GM23338 (cell line): ENCODE data around the gene AIG1. TPM values are rescaled to one million over a fixed set of nuclear protein-coding genes. Genes with fewer than 3 reads are reported as not detected.

ENCODE experiments used
- ATAC-seq: fragments of 200-7000 bp; cut with Tn5 transposase; 3 replicates; pipeline ENCODE4 v1.9.1; 2020
- DNase-seq: peaks from one replicate; pipeline ENCODE4 v3.0.0-alpha.2; 2015; ENCODE audit warnings: low spot score
- H2AFZ ChIP-seq: fragments of 200-600 bp; sonication (generic); 2 replicates; pipeline ENCODE4 v1.8.0; 2016; ENCODE audit warnings: antibody characterized with exemption, mild to moderate bottlenecking, moderate library complexity
- H3F3A ChIP-seq: fragments of 200-600 bp; sonication (generic); replicated peaks from 2 replicates; pipeline ENCODE4 v1.8.0; 2017; ENCODE audit warnings: antibody characterized with exemption, mixed run types, low read depth
- H3K27ac ChIP-seq: fragments of 200-600 bp; sonication (generic); 2 replicates; pipeline ENCODE4 v1.6.1; 2016; ENCODE audit warnings: low read depth
- H3K27me3 ChIP-seq: fragments of 200-600 bp; sonication (generic); 2 replicates; pipeline ENCODE4 v1.8.0; 2016; ENCODE audit warnings: mild to moderate bottlenecking, mixed run types, moderate library complexity; ENCODE audit not compliant: insufficient read depth
- H3K36me3 ChIP-seq: fragments of 200-600 bp; sonication (generic); 2 replicates; pipeline ENCODE4 v1.8.0; 2016; ENCODE audit warnings: mild to moderate bottlenecking; ENCODE audit not compliant: insufficient read depth
- H3K4me1 ChIP-seq: fragments of 200-600 bp; sonication (generic); 2 replicates; pipeline ENCODE4 v1.8.0; 2016; ENCODE audit warnings: mild to moderate bottlenecking, moderate library complexity; ENCODE audit not compliant: insufficient read depth
- H3K4me2 ChIP-seq: fragments of 200-600 bp; sonication (generic); 2 replicates; pipeline ENCODE4 v1.7.1; 2017; ENCODE audit warnings: mixed run types
- H3K4me3 ChIP-seq: fragments of 200-600 bp; sonication (generic); 2 replicates; pipeline ENCODE4 v1.6.1; 2016; ENCODE audit warnings: mixed run types
- H3K79me2 ChIP-seq: fragments of 200-600 bp; sonication (generic); replicated peaks from 2 replicates; pipeline ENCODE4 v1.8.0; 2017; ENCODE audit warnings: mild to moderate bottlenecking; ENCODE audit not compliant: insufficient read depth
- H3K9me2 ChIP-seq: fragments of 200-600 bp; sonication (generic); 2 replicates; pipeline ENCODE4 v1.8.0; 2017; ENCODE audit not compliant: insufficient read depth
- H4K20me1 ChIP-seq: fragments of 200-600 bp; sonication (generic); replicated peaks from 2 replicates; pipeline ENCODE4 v1.8.0; 2017; ENCODE audit warnings: mild to moderate bottlenecking; ENCODE audit not compliant: insufficient read depth
- H3K27ac Mint-ChIP-seq: 2 replicates; pipeline ENCODE4 v1.8.0; 2020; ENCODE audit warnings: inconsistent platforms, mild to moderate bottlenecking, moderate library complexity, mixed read lengths
- H3K27me3 Mint-ChIP-seq: 3 replicates; pipeline ENCODE4 v1.8.0; 2022; ENCODE audit warnings: low read depth, mild to moderate bottlenecking, moderate library complexity, mixed read lengths, inconsistent platforms; ENCODE audit not compliant: insufficient read depth, poor library complexity
- H3K36me3 Mint-ChIP-seq: 3 replicates; pipeline ENCODE4 v1.8.0; 2021; ENCODE audit warnings: low read depth, mild to moderate bottlenecking, inconsistent platforms, moderate library complexity, mixed read lengths
- H3K4me1 Mint-ChIP-seq: 3 replicates; pipeline ENCODE4 v1.8.0; 2020; ENCODE audit warnings: mild to moderate bottlenecking, inconsistent platforms, mixed read lengths
- H3K4me3 Mint-ChIP-seq: 3 replicates; pipeline ENCODE4 v1.8.0; 2021; ENCODE audit warnings: moderate library complexity, mild to moderate bottlenecking, inconsistent platforms, mixed read lengths
- H3K9me3 Mint-ChIP-seq: 3 replicates; pipeline ENCODE4 v1.8.0; 2020; ENCODE audit warnings: moderate library complexity, mild to moderate bottlenecking, inconsistent platforms, mixed read lengths
- CREB1 ChIP-seq: fragments of 250-450 bp; sonication (Bioruptor Pico); IDR thresholded peaks from 2 replicates; pipeline ENCODE4 v1.5.0; 2020; ENCODE audit warnings: low read depth, mild to moderate bottlenecking, moderate library complexity
- CTCF ChIP-seq, 2 experiments: fragments of 200-600 bp in 1 of 2; sonication (generic) in 1 of 2; conservative IDR thresholded peaks; 2 replicates each; pipeline versions ENCODE4 v1.5.1 to v1.6.1; 2016 to 2017; ENCODE audit warnings: antibody characterized with exemption in 2 of 2, low read depth in 2 of 2, mild to moderate bottlenecking in 2 of 2, moderate library complexity in 1 of 2
- ETS1 ChIP-seq: IDR thresholded peaks from 2 replicates; pipeline ENCODE4 v1.6.1; 2016; ENCODE audit warnings: antibody characterized with exemption
- EZH2 ChIP-seq: fragments of 200-600 bp; sonication (generic); IDR thresholded peaks from one replicate; pipeline ENCODE4 v1.8.0; 2017; ENCODE audit warnings: antibody characterized with exemption, mild to moderate bottlenecking, low read depth; ENCODE audit not compliant: unreplicated experiment
- EZH2phosphoT487 ChIP-seq: fragments of 200-600 bp; sonication (generic); IDR thresholded peaks from one replicate; pipeline ENCODE4 v1.8.1; 2018; ENCODE audit warnings: antibody characterized with exemption; ENCODE audit not compliant: unreplicated experiment
- NANOG ChIP-seq: IDR thresholded peaks from 2 replicates; pipeline ENCODE4 v1.6.1; 2016; ENCODE audit warnings: antibody characterized with exemption, borderline replicate concordance
- REST ChIP-seq: IDR thresholded peaks from one replicate; pipeline ENCODE4 v1.6.1; 2018; ENCODE audit warnings: antibody characterized with exemption; ENCODE audit not compliant: unreplicated experiment
- STAT1 ChIP-seq: IDR thresholded peaks from one replicate; pipeline ENCODE4 v1.6.1; 2016; ENCODE audit warnings: antibody characterized with exemption; ENCODE audit not compliant: unreplicated experiment
- ZNF114 ChIP-seq: fragments of 250-450 bp; sonication (Bioruptor Pico); IDR thresholded peaks from 2 replicates; pipeline ENCODE4 v1.5.0; 2020; ENCODE audit warnings: mild to moderate bottlenecking, moderate library complexity
- polyA plus RNA-seq: library from polyadenylated mRNA; unstranded; fragments of >200 nt; fragmentation: Nextera tagmentation; extraction: Ambion mirVana; gene quantifications from 2 replicates; pipeline ENCODE4 v1.2.1, GENCODE V29; 2016
- total RNA-seq: library from RNA; depleted of rRNA; stranded (reverse); fragments of >200 nt; shearing (Covaris generic); gene quantifications from 2 replicates; pipeline ENCODE4 v1.2.3, GENCODE V29; 2014

The AIG1 gene
- total and polyA plus RNA-seq, 2 experiments from 2014 or later, result 65.2 to 88.4 TPM

- H3K4me1 ChIP-seq, result no peaks in the 10 kb centered on the region
- H3K36me3 ChIP-seq, result no peaks in the 10 kb centered on the region; the same call in 1 of the 2 replicates
- H3K79me2 ChIP-seq, result no peaks in the 10 kb centered on the region
- TF ChIP-seq REST, result no peak
- no peak for TF ChIP-seq NANOG
- TF ChIP-seq EZH2phosphoT487, result no peak
- no peak for TF ChIP-seq ETS1
- no peak for TF ChIP-seq ZNF114 (CRISPR knock-in tag)
- no peak for TF ChIP-seq EZH2
- TF ChIP-seq STAT1, result no peak
- no peaks in the 10 kb centered on the region; the same call in 2 of the 3 replicates for H3K9me3 Mint-ChIP-seq
- H3K4me2 ChIP-seq, result no peak overlapping the region
- H3K36me3 Mint-ChIP-seq, result no peaks in the 10 kb centered on the region
- H3K4me3 ChIP-seq, result no peak overlapping the region
- no peaks in the 10 kb centered on the region for H4K20me1 ChIP-seq
- no peaks in the 10 kb centered on the region; the same call in 2 of the 3 replicates for H3K4me1 Mint-ChIP-seq
- peaks cover 6% of the 10 kb centered on the region; the same call in 1 of the 2 replicates for H3K9me2 ChIP-seq
- no peak overlapping the region for H3K4me3 Mint-ChIP-seq
- H3K27me3 Mint-ChIP-seq, result peaks cover 4% of the 10 kb centered on the region
- H2AFZ ChIP-seq, result no peak overlapping the region
- no peak for DNase-seq
- no peaks in the 10 kb centered on the region for H3F3A ChIP-seq
- ATAC-seq, result no peak
- H3K27me3 ChIP-seq, result no peaks in the 10 kb centered on the region
- no peak overlapping the region for H3K27ac ChIP-seq
- H3K27ac Mint-ChIP-seq, result no peak overlapping the region
Observed at GRCh38 chr6:143372199-143372882, 311.7 kb downstream of the AIG1 start.

DNA sequence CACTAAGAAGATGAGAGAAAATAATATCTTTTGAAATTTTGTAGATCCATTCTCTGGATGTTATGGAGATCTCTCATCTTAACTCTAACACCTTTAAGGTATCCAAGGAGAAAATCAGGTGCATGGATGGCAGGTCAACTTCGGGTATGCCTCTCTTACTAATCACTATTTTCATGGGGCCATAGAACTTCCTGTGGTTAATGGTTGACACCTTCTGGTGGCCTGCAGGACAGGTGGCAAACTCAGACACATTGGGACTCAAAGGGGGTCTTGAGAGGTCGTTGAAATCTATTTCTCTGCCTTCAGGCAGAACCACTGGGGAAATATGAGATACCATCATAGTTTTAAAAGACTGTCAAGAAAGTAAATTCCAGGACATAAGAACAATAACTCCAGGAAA is 313.3 kb downstream of the AIG1 start:
- no peaks in the 10 kb centered on the region; the same call in 2 of the 3 replicates for H3K4me1 Mint-ChIP-seq
- no peaks in the 10 kb centered on the region; the same call in 2 of the 3 replicates for H3K9me3 Mint-ChIP-seq
- H3K4me1 ChIP-seq, result no peaks in the 10 kb centered on the region
- no peak overlapping the region for H2AFZ ChIP-seq
- H3K27ac Mint-ChIP-seq, result no peak overlapping the region
- H3K4me3 Mint-ChIP-seq, result no peak overlapping the region
- no peaks in the 10 kb centered on the region for H4K20me1 ChIP-seq
- no peak for DNase-seq
- no peaks in the 10 kb centered on the region for H3K36me3 Mint-ChIP-seq
- peaks cover 4% of the 10 kb centered on the region for H3K27me3 Mint-ChIP-seq
- no peak overlapping the region for H3K4me2 ChIP-seq
- no peaks in the 10 kb centered on the region for H3K79me2 ChIP-seq
- TF ChIP-seq CREB1 (CRISPR knock-in tag) (no peak), CTCF (conservative IDR thresholded peaks at IDR 0.05; ENCODE audit: low read depth in 2 of 2) (peak in 1 of 2 experiments; percentile 32; a peak in 2 of 4 replicates)
- H3K9me2 ChIP-seq, result peaks cover 10% of the 10 kb centered on the region; the same call in 1 of the 2 replicates
- H3K36me3 ChIP-seq, result no peaks in the 10 kb centered on the region; the same call in 1 of the 2 replicates
- no peak for ATAC-seq
- no peak overlapping the region for H3K27ac ChIP-seq
- H3K4me3 ChIP-seq, result no peak overlapping the region
- no peaks in the 10 kb centered on the region for H3K27me3 ChIP-seq
- no peaks in the 10 kb centered on the region for H3F3A ChIP-seq
